ENCODE measurements around the gene CAPN1.

GRCh38 chr11:65213322-65214211 lies 31.8 kb downstream of the CAPN1 start:
- TF ChIP-seq CTCF (IDR thresholded peaks at IDR 0.05; ENCODE audit: low read length), result no peak
- TF ChIP-seq EZH2 (optimal IDR thresholded peaks at IDR 0.05; ENCODE audit: low read depth, low read length), result no peak
- TF ChIP-seq EZH2phosphoT487 (IDR thresholded peaks at IDR 0.05; ENCODE audit: low read length), result no peak

Measured in MM.1S (cell line).